Right renal cortex interstitium (tissue), 3 donors: ENCODE measurements around the gene PSME1. TPM values are rescaled to one million over a fixed set of nuclear protein-coding genes. Genes with fewer than 3 reads are reported as not detected.

ENCODE experiments used
- DNase-seq, 3 donors: peaks; one replicate each; pipeline ENCODE4 v3.0.0-alpha.2; 2013; ENCODE audit warnings: low read depth in 3 of 3, low spot score in 2 of 3
- polyA plus RNA-seq, 3 donors: library from polyadenylated mRNA; unstranded; fragments of 120-200 nt; gene quantifications; one replicate each; pipeline ENCODE4 v1.2.1, GENCODE V29; 2013; ENCODE audit not compliant: insufficient read length in 3 of 3

PSME1 gene
- polyA plus RNA-seq, 3 donors, result 216 to 231 (median 224) TPM

DNA sequence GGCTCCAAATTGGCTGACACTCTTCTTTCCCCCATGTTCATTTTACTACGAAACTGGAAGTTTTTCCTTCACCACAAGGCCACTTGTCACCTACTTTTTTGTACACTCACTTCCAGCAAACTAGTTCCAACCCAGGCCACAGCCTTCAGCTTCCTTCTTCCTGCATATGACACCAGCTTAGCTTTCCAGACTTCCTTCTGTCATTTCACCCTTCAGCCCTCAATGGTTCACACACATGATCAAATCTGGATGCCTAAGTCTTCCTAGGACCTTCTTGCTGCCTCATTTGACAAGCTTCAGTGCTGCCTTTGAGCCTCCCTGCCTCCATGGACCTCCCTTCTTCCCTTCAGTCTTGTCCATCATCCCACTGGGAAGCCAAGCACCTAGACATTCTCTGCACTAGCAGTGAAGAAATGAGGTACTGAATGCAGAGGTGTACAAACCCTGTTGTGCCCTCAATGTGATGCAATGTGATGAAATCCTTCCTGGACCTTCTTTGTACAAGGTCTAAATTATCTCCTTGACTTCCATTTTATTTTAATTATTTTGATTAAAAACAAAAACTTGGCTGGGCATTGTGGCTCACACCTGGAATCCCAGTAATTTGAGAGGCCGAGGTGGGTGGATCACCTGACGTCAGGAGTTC, 31.6 kb downstream of the PSME1 start:
- no peak for DNase-seq

- peak in 2 of 3 donors; percentile 81 to 93 for DNase-seq
Measured at GRCh38 chr14:24171422-24172260, 35.6 kb downstream of the PSME1 start, which contains the start of gene REC8. TSS of gene REC8 (plus strand) at chr14:24172080. CDS start at chr14:24172553, 473 bp downstream.

- DNase-seq, result no peak
Measured at GRCh38 chr14:24172261-24172860, 36.4 kb downstream of the PSME1 start.

DNA sequence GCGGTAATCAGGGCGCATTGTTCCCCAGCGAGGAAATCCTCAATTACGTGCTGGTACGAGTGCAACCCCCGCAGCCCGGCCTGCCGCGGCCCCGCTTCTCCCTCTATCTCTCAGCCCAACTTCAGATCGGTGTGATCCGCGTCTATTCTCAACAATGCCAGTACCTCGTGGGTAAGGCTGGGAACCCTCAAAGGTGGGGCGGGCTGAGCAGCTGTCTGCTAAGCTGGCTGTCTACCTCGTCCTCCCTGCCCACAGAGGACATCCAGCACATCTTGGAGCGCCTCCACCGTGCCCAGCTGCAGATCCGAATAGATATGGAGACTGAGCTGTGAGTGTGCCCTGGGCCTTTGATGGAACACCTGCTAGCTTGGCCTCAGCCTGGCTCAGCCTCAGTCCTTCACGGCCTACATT, 36.9 kb downstream of the PSME1 start:
- DNase-seq, result no peak

DNA sequence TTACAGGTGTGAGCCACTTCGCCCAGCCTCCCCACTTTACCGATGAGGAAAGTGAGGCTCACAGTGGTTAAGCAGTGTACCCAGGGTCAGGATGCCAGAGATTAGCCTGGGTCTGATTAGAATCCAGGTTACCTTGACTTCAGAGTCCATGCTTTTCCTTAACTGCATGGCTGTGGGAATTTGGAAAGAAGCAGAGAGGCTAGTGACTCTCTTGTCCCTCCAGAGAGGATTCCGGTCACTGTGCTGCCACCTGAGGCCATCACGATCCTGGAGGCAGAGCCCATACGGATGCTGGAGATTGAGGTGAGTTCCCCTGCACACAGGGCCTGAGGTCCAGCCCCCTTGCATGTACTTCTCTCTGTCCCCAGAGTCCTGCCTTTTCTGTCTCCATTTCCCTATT, 40.6 kb downstream of the PSME1 start:
- no peak for DNase-seq

GRCh38 chr14:24177041-24177825, 41.2 kb downstream of the PSME1 start:
- no peak for DNase-seq

GRCh38 chr14:24177891-24178290, 41.9 kb downstream of the PSME1 start:
- no peak for DNase-seq

GRCh38 chr14:24178399-24179178, 42.6 kb downstream of the PSME1 start:
- no peak for DNase-seq

DNA sequence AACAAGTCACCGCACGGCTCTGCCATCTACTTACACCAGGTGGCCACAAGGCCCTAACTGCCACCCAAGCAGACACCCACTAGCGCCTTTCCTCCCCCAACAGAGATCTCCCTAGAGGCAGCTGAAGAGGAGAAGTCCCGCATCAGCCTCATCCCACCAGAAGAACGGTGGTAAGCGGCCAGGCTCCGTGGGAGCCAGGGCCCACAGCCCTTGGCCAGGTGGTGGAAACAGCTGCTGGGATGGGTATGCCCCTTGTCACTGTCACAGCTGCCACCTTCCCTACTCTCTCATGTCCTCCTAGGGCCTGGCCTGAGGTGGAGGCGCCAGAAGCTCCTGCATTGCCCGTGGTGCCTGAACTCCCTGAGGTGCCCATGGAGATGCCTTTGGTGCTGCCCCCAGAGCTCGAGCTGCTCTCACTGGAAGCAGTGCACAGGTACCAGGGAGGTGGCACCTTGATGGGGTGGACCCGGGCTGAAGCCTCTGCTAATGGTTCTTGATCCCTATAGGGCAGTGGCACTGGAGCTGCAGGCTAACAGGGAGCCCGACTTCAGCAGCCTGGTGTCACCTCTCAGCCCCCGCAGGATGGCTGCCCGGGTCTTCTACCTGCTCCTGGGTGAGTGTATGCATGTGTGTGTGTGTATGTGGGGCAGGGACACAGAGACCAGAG, 43.4 kb downstream of the PSME1 start:
- no peak for DNase-seq

DNA sequence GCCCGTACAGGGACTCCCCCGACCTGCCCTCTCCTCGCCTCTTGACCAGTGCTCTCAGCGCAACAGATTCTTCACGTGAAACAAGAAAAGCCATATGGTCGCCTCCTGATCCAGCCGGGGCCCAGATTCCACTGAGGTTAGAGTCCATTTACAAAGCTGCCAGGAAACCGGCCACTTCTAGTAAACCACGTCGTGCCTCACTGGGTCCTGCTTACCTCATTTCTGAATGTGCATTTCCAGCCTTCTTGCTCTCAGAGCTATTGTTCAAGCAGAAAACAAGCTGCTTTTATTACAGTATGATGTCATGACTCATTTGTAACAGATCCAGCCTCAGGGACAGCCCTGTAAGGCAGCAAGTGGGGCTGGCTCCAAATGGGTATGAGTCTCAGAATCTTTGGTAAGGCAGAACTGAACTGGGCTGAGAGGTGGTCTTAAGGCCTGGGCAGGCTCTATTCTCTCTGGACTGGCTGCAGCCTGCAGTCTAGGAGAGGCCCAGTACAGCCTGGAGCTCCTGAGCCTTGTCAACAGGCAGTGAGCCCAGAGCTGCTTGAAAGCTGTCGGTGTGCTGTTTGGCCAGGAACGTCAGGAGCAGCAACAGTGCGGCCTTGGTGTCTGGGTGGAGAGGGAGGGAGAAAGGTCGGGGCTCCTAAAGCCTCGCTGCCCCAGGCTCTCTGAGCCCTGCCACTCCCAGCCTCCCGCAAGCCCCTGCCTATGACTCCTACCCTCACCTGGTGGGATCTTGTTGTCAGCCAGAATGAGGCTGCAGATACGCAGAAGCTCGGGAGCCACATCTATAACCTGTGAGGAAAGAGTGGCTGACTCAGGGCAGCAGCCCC, 44.2 kb downstream of the PSME1 start:
- DNase-seq, result no peak

DNA sequence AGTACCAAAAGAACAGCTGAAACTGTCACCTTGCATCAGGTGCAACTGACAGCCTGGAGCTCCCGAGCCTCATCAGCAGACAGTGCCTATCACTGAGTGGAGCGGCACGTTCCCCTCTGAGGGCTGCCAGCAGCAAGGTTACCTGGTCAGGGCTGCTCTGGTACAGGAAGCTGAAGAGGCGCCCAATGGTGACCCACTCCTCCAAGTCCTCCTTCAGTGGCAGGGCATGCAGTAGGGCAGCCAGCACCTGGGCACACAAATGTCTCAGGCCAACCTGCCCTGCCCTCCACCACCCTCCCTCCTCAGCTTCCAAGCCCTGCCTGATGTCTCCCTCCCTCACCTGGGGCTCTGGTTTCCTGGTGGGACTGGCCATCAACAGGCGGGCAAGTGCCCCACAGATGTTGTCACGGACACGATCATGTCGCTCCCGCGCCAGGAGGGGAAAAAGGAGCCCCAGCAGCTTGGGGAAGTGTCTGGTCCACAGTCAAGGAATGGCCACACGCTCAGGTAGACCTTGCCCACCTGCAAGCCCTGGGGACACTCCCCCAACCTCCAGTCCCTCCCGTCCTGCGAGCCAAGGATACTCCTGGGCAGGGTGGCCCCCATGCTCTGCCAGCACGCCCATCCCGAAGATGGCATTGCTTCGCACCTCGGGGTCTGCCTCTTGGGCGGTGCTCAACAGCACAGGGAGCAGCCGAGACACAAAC, 45.5 kb downstream of the PSME1 start:
- no peak for DNase-seq

GRCh38 chr14:24182110-24182882, 46.3 kb downstream of the PSME1 start:
- DNase-seq, result no peak

GRCh38 chr14:24183014-24183481, 47.1 kb downstream of the PSME1 start:
- DNase-seq, result no peak

DNA sequence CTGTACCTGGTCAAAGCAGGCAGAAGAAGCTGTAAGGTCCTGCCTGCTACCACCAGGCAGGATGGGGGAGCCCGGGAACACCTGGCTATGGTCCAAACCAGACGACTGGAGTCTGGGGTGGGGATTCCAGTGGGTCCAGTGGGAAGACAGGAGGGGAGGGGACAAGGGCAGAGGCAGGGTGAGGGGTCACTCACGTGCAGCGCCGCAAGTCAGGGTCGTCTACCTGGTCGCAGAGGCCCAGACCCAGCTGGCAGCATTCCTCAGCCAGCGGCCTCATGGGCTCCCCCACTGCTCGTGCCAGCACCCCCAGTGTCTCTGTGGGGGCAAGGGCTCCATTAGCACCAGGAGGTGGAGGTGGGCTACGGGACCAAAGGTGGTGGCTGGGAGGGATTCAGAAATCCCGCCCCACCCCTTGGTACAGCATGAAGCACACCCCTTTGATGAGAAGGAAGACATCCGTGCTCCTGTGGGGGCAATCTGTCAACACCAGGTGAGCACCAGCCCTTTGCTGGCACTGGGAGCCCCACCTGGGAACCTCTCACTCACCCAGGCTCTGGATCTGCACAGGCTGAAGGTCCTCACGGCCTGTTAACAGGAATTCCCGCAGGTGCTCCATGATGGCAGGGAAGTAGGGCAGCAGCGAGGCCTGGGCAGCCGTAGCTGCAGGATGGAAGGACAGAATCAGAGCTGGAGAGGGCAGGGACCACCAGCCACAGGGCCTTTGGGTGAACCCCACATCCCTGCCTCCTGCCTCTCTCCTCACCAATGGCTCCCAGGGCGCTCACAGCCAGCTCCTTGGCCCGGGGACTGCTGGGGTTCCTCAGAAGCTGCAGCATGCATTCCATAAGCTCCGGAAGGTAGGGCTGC, 48.3 kb downstream of the PSME1 start:
- no peak for DNase-seq

- no peak for DNase-seq
Measured at GRCh38 chr14:24185026-24185425, 49.0 kb downstream of the PSME1 start.

GRCh38 chr14:24185741-24186140, 49.7 kb downstream of the PSME1 start:
- DNase-seq, result no peak
